HG02852 (cell line): Measurements from ENCODE around the gene NCKAP5.

Experiments
- ATAC-seq: cut with Tn5 transposase; IDR thresholded peaks from one replicate; pipeline ENCODE4 v1.9.1; 2021; ENCODE audit warnings: mild to moderate bottlenecking, moderate library complexity; ENCODE audit not compliant: unreplicated experiment

Gene NCKAP5

DNA sequence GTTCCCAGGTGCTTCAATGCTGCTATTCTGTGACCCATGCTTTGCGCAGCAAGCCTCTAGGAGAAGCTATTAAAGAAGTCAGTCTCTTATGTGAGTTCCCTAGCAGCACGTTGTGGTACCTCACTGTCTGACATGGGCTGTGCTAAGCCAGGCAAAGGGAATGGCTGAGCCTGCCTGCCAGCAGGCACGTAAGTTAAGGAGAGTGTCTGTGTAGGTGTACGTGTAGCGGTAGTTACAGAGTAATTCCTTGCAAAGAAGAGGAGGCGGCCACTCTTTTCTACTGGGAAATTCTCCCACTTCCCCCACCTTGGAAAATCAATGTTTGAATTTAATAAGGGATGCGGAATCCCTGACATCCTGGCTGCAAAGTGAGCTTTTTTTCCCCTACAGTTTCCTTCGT lies 774.7 kb downstream of the NCKAP5 start:
- no peak for ATAC-seq

DNA sequence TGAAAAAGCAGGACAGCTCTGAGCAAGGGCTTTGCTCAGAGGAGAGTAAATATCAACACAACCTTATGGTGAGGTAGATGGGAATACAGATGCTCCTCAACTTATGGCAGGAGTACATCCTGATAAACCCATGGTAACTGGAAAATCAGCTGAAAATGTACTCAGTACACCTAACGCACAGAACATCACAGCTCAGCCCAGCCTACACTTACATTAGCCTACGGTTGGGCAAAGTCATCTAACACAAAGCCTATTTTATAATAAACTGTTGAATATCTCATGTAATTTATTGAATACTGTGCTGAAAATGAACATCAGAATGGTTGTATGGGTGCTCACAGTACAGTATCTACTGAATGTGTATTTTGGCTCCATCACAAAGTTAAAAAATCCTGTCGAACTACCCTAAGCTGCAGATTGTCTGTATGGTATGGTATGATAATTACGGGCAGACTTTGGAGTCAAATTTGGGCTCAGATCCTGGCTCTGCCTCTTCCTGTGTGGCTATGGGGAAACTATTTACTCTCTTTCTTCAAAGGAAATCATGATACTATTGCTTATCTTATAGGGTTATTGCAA lies 778.0 kb downstream of the NCKAP5 start:
- no peak for ATAC-seq

DNA sequence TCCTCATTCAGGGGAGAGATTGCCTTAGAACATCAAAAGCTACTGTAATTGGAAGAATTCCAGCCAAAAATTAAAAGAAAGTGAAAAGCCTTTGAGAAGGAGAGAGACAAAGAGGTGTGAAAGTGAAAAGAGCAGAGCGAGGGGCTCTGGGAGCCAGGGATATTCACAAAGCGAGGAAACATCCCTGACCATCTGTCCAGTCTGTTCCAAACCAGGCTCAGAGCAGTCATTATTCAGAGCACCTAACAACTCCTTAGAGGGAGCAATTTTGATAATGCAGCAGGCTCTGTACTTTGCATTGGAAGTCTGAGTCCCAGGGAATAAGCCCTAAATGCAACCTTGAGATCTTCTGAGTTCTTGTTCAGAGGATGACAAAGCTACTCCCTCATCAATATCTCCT lies 779.2 kb downstream of the NCKAP5 start:
- no peak for ATAC-seq

- ATAC-seq, result no peak
Observed at GRCh38 chr2:132788310-132788838, 779.9 kb downstream of the NCKAP5 start.

DNA sequence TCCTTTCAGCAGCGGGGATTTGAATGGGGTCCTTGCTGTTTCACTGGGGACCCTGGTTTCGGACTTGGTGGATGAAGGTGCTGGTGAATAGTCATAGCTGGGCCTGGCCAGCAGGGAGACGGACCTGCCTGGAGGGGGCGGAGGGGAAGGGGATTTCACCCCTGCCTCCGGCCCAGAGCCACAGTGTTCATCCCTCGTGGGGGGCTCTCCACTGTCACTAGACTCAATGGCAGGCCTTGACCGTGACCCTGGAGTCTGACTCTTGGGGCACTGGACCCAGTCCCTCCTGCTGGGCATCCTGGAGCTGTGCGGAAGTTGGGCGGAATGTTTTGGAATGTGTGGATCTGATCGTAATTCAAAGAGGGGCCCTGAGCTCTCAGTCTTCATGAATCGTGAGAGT lies 784.4 kb downstream of the NCKAP5 start:
- no peak for ATAC-seq

DNA sequence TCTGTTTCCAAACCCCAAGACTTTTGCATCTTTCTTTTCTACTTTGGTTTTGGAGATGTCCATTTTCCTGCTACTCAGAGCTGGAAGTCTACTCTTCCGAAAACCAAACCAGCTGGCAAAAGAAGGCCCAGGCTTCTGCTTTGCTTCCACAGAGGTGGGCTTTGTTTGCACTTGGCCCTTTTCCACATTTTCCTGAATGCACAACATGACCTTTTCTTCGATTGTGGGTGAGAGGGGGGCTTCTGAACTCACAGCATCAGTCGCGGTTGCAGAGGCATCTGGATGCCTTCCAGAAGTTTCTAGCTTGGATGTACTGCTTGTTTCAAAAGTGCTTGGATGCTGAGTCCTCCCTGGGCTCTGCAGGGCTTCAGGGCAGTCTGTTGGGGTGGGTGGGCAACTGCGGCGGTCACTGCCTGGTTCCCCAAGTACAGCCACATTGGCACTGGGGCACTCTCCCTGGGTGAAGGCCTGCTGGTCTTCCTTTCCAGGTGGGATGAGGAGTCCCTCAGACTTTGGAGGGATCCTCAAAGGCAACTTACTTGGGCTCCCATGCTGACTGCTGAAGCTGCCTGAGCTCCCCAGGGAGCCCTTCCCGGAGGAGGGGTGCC lies 786.0 kb downstream of the NCKAP5 start:
- no peak for ATAC-seq

DNA sequence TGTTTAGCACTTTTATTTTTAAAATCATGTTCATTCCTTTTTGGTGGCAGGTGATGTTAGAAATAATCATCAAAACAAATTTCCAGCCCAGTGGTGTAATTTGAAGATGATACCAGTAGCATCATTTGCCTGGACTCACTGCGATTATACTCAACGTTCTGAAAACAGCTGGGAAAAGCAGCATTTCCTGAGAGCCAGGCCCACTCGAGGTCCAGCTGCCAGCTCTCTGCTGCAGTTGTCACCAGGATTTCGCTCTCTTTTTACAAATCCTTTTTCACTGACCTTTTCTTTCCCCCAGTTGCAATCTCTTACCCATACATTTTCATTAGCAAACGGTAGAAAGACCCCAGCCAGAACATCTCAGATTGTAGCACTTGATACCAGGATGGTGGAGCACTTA lies 787.6 kb downstream of the NCKAP5 start:
- ATAC-seq, result no peak

DNA sequence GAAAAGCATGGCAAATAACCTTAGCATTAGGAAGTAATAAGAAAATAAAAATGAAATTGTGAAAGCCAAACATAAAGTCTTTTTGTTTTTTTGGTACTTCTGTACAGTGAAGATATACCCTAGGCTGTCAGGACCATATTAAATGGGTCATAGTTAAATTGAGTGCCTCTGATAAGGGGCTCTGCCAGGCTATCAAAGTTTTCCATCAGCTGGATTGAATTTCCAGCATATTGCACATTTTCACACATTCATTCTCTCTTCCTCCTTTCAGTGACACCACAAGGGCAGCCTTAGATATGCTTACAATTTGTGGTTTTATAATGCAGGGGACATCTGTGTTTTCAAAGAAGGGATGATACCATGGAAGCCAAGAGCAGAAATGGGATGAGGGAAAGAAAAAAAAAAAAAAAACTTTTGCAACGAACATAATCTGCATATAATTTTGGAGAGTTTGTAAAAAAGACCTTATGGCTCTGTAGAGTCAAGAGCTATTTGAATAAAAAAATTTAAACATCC lies 789.0 kb downstream of the NCKAP5 start:
- no peak for ATAC-seq

DNA sequence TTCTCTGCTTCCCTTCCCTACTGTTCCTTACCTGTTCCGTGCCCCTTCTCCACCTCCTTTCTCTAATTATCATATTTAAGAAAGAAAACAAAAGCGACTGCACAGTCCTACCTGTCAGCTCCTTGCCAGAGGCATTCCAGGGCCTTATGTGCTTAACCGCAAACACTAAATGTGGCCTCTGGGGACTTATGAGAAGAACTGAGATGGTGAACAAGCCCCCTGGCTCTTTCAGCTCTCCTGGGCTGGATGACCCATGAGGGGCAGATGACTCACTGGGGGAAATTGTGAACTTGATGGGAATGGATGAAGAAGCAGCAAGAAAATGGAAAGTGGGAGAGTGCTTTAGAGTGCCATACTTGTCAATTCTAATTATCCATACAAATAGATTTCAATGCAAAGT lies 792.0 kb downstream of the NCKAP5 start:
- no peak for ATAC-seq

DNA sequence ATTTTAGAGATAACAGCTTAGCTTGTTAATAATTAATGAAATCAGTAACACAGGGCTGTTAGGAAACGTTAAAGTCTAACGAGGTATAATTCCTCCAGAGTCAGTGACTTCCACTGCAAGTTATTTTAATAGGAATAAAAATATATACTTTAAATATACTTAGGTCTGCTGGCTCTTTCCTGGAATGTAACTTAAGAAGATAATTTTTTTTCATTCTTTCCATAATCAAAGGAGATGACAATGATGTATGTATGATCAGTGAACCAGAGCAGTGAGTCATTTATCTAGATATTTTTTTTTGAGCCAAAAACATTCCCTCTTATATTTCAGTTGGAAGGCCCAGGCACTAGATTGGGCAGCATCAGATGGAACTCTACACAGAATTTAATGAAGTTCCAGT lies 794.1 kb downstream of the NCKAP5 start:
- ATAC-seq, result no peak

DNA sequence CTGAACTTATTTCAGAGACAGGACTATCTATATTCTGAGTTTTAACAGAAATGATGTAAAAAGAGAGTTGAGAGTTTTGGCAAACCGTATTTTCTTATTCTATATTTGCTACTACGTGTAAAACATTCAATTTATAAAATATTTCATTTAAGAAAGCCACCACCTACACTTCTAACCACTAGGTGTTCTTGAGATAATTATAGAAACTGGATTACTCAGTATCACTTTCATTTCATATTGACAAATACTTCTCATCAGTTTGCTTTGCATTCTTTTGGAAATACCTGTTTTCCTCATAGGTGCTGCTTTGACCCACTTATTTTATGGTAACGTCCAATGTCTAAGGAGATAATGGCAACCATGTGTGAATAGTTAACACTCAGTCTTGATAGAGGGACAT lies 794.9 kb downstream of the NCKAP5 start:
- ATAC-seq, result no peak

DNA sequence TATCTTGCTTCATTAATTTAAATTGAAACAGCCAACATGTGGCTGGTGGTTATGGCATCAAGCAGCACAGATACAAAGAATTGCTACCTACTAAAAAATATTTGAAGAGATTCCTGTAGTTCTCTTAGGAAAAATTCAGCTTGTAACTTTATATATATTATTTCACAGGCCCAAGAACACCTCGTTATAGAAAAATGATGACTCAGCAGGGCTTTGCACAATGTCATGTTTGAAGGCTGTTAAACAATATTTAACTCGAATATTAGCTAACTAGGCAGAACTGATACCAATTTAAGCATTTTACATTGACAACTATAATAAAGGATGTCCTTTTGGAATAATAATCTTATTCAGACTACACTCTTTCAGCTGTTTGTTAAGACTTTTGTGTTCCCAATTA lies 795.9 kb downstream of the NCKAP5 start:
- ATAC-seq, result no peak

GRCh38 chr2:132766573-132766972 lies 801.7 kb downstream of the NCKAP5 start:
- no peak for ATAC-seq

GRCh38 chr2:132761437-132761836 lies 806.8 kb downstream of the NCKAP5 start:
- no peak for ATAC-seq

GRCh38 chr2:132760971-132761370 lies 807.3 kb downstream of the NCKAP5 start:
- ATAC-seq, result no peak

- no peak for ATAC-seq
Observed at GRCh38 chr2:132760405-132760804, 807.9 kb downstream of the NCKAP5 start.

- no peak for ATAC-seq
Observed at GRCh38 chr2:132758995-132759394, 809.3 kb downstream of the NCKAP5 start.

DNA sequence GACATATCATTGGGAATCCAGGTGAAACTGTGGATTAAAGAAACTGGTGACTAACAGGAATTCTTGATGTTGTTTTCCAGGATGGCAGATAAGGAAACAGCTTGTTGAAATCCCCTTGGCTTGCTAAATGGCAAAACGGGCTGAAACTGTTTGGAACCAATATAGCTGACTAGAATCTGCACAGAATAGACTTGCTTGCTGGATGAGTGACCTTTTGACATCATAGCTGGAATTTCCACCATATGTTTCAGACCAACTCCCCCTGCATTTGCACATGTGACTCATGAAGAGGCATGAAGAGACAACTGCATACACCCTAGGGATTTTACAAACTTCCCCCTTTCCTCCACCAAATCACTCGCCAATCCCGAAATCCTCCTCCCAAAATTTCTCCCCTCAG lies 810.6 kb downstream of the NCKAP5 start:
- ATAC-seq, result no peak

GRCh38 chr2:132757002-132757589 lies 811.2 kb downstream of the NCKAP5 start:
- ATAC-seq, result no peak

- ATAC-seq, result no peak
Observed at GRCh38 chr2:132754867-132755472, 813.3 kb downstream of the NCKAP5 start.

DNA sequence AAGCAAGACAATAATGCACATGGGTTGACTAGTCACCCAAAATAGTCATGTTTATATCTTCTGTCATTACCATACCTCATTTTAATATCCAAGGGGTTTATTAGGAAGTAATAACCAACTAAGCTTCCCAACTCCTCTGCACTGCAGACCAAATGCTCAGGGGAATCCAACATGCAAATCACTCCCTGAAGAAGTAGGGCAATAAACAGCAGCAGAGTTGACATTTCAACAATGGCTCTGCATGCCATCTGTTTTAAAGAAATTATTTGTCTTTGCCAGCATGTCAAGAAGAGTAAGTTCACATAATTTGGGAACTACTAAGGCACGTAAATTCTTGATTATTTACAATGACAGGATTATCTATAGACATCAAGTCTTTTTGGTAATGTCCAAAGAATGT lies 813.9 kb downstream of the NCKAP5 start:
- no peak for ATAC-seq
